Limb (tissue), 2 donors: Measurements from ENCODE around the gene ZFP69.

Source experiments
- DNase-seq, 2 donors: peaks; one replicate each; pipeline ENCODE4 v3.0.0-alpha.2; 2016; ENCODE audit errors: extremely low spot score in 2 of 2

The ZFP69 gene

GRCh38 chr1:40508375-40509341, 31.6 kb downstream of the ZFP69 start, which contains the start of gene EXO5:
TSS of gene EXO5 (plus strand) at chr1:40508767. CDS start at chr1:40514545, 5,778 bp downstream.
- peak; percentile 80 to 89 for DNase-seq

GRCh38 chr1:40519517-40519916, 42.4 kb downstream of the ZFP69 start:
- DNase-seq: no peak

- peak in 1 of 2 donors; percentile 23 for DNase-seq
Measured at GRCh38 chr1:40530735-40531380, 53.8 kb downstream of the ZFP69 start.

GRCh38 chr1:40531381-40532061, 54.4 kb downstream of the ZFP69 start, which contains the start of gene ZNF684:
TSS of gene ZNF684 (plus strand) at chr1:40531637. CDS start at chr1:40533167, 1,530 bp downstream.
- DNase-seq: peak; percentile 89 to 95

GRCh38 chr1:40532062-40532389, 54.9 kb downstream of the ZFP69 start:
- no peak for DNase-seq

GRCh38 chr1:40532844-40533424, 55.8 kb downstream of the ZFP69 start:
- DNase-seq: peak in 1 of 2 donors; percentile 10

GRCh38 chr1:40534589-40534988, 57.5 kb downstream of the ZFP69 start:
- no peak for DNase-seq

GRCh38 chr1:40535732-40536131, 58.6 kb downstream of the ZFP69 start:
- DNase-seq: no peak

GRCh38 chr1:40539338-40539737, 62.2 kb downstream of the ZFP69 start:
- no peak for DNase-seq
